Activated naive CD4-positive, alpha-beta T cell treated with anti-CD3 and anti-CD28 coated beads, Interleukin-2, amount 10 ng/mL, durations not matched to agents 5 hours and 36 hours (primary cell): ENCODE measurements around the gene IRS2. TPM values are rescaled to one million over a fixed set of nuclear protein-coding genes. Genes with fewer than 3 reads are reported as not detected.

Source experiments
- total RNA-seq, 2 experiments: library from RNA; stranded (reverse); gene quantifications; one replicate each; pipeline ENCODE4 v1.2.3, GENCODE V29; 2021

The IRS2 gene, protein sequence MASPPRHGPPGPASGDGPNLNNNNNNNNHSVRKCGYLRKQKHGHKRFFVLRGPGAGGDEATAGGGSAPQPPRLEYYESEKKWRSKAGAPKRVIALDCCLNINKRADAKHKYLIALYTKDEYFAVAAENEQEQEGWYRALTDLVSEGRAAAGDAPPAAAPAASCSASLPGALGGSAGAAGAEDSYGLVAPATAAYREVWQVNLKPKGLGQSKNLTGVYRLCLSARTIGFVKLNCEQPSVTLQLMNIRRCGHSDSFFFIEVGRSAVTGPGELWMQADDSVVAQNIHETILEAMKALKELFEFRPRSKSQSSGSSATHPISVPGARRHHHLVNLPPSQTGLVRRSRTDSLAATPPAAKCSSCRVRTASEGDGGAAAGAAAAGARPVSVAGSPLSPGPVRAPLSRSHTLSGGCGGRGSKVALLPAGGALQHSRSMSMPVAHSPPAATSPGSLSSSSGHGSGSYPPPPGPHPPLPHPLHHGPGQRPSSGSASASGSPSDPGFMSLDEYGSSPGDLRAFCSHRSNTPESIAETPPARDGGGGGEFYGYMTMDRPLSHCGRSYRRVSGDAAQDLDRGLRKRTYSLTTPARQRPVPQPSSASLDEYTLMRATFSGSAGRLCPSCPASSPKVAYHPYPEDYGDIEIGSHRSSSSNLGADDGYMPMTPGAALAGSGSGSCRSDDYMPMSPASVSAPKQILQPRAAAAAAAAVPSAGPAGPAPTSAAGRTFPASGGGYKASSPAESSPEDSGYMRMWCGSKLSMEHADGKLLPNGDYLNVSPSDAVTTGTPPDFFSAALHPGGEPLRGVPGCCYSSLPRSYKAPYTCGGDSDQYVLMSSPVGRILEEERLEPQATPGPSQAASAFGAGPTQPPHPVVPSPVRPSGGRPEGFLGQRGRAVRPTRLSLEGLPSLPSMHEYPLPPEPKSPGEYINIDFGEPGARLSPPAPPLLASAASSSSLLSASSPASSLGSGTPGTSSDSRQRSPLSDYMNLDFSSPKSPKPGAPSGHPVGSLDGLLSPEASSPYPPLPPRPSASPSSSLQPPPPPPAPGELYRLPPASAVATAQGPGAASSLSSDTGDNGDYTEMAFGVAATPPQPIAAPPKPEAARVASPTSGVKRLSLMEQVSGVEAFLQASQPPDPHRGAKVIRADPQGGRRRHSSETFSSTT (N-terminal part only)
- total RNA-seq = 1 to 10 TPM; 7.7 to 7.9 TPM

DNA sequence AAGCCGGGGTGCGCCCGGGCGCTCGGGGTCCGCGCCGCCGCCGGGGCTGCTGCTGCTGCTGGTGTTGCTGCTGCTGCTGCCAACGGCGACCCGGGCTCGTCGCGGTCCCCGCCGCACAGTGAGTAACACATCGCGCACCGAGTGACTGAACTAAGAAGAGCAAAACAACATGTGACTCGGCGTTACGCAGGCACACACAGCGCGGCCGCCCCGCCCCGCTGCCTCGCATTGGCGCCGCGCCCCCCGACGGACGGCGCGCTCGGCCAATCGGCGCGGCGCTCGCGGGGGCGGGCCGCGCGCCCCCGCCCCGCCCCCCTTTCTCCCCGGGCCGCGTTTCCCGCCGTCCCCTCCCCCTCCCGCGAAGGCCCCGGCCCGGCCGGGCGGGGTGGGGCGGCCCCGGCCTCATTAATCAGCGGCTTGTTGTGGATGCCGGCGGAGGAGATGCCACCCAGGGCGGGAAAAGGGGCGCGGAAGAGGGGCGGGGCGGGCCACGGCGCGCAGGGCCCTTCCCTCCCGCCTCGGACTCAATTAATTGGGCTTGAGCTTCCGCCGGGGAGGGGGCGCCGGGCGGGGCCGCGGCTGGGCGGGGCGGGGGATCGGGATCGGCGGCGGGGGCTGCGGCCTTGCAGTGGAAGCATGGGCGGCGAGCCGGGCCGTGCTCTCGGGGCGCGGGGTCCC, at the start of gene IRS2:
IRS2 (minus strand) TSS at position 127 of the 678 bp plus-strand sequence. CDS start 530 bp downstream, outside the sequence.

